ENCODE data around the gene PPP1R16B.
A peak's percentile ranks its signal among the peaks of the same experiment; 100 is the strongest.
"Not testable (repeated sequence)": the region's sequence is repeated elsewhere in the genome, so short reads cannot be mapped to it uniquely, and the experiment has no call there.

Gene PPP1R16B

GRCh38 chr20:38952153-38952552 is 146.7 kb downstream of the PPP1R16B start:
- Mint-ChIP-seq H3K9me3 (no peaks in the 10 kb centered on the region), H3K36me3 (peaks cover 3% of the 10 kb centered on the region), H3K4me1 (no peaks in the 10 kb centered on the region), H3K27ac (no peak overlapping the region), H3K4me3 (no peak overlapping the region), H3K27me3 (no peaks in the 10 kb centered on the region)
- DNase-seq (ENCODE audit: low spot score in 2 of 2) (no peak), ATAC-seq (ENCODE audit: low read depth) (no peak)

DNA sequence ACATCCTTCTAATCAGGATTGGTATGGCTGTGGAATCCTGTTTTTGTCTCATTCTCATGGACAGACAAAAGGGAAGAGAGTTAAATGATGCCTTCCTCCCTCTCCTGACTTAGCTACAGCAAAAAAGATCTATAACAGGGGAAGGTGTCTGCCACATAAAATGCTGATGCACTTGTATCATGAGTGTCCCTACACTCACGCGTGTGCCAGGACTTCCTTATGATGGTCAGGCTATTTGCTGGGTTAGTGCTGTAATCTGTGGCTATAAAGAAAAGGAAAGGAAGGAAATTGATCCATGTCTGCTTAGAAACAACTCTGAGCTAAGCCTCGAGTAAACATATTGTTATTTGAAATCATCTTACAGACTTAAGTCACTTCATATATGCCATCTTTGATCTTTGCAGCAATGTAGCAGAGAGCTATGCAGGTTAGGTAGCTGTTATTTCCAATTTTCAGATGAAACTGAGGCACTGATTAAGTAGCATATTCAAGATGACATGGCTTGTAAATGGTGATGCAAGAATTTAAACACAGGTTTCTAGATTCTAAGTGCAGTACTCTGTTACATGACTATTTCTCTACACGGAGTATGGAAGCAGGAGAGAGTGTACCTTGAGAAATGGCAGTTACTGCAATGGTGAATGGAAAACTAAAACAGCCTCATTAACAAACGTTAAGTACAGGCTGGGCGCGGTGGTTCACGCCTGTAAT is 148.3 kb downstream of the PPP1R16B start:
- DNase-seq (ENCODE audit: low spot score in 2 of 2) = no peak
- Mint-ChIP-seq H3K27me3 (no peaks in the 10 kb centered on the region), H3K4me1 (no peaks in the 10 kb centered on the region), H3K27ac (no peak overlapping the region), H3K4me3 (no peak overlapping the region), H3K36me3 (no peaks in the 10 kb centered on the region), H3K9me3 (no peaks in the 10 kb centered on the region)
- no peak for ATAC-seq (ENCODE audit: low read depth)

- DNase-seq (ENCODE audit: low spot score in 2 of 2) (no peak), ATAC-seq (ENCODE audit: low read depth) (no peak)
- peaks cover 8% of the 10 kb centered on the region for H3K4me1 Mint-ChIP-seq
- no peak overlapping the region for H3K27ac Mint-ChIP-seq
- no peaks in the 10 kb centered on the region for H3K36me3 Mint-ChIP-seq
- no peaks in the 10 kb centered on the region for H3K27me3 Mint-ChIP-seq
- no peaks in the 10 kb centered on the region for H3K9me3 Mint-ChIP-seq
- no peak overlapping the region for H3K4me3 Mint-ChIP-seq
These were observed 151.9 kb downstream of the PPP1R16B start for GRCh38 chr20:38957235-38957876.

DNA sequence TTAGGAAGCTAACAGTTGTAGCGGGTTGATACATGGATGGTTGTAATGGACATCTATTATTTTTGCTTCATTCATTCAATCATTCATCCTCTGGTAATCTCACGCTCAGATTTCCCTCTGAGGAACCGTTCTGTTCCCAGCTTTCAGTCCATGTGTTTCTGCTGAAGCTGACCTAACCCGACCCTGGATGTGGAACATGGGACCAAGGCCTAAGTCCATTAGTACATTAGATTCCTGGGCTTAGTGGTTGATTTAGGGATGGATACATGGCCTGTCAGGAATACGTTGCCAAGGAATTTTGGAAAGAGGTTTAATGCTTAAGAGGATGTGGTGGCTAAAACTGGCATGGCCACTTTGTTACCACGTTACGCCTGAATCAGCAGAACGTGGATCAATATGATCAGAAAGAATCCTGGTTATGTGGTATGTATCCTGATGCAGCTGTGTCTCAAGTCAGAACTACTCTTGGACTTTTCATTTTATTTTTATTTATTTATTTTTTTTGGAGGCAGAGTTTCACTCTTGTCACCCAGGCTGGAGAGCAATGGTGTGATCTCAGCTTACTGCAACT is 152.5 kb downstream of the PPP1R16B start:
- Mint-ChIP-seq H3K4me1 (peaks cover 8% of the 10 kb centered on the region), H3K36me3 (no peaks in the 10 kb centered on the region), H3K9me3 (no peaks in the 10 kb centered on the region), H3K27ac (no peak overlapping the region), H3K4me3 (no peak overlapping the region), H3K27me3 (no peaks in the 10 kb centered on the region)
- ATAC-seq (ENCODE audit: low read depth) (no peak), DNase-seq (ENCODE audit: low spot score in 2 of 2) (no peak)

DNA sequence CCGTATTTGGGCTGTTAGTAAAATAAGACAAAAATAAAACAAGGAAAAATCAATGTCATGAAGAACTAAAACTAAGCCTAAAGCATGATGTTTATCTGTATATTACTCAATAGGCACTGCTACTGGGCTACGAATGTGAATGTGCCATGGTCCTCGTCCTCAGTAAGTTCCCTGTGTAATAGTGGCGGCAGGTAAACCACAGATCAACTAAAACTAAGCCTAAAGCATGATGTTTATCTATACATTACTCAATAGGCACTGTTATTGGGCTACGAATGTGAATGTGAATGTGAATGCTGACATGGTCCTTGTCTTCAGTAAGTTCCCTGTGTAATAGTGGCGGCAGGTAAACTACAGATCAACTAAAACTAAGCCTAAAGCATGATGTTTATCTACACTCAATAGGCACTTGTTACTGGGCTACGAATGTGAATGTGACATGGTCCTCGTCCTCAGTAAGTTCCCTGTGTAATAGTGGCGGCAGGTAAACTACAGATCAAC is 154.7 kb downstream of the PPP1R16B start:
- not testable (repeated sequence) for ATAC-seq (ENCODE audit: low read depth); H3K27me3 Mint-ChIP-seq; DNase-seq (ENCODE audit: low spot score in 2 of 2); H3K4me3 Mint-ChIP-seq; H3K36me3 Mint-ChIP-seq; H3K9me3 Mint-ChIP-seq; H3K27ac Mint-ChIP-seq; H3K4me1 Mint-ChIP-seq

DNA sequence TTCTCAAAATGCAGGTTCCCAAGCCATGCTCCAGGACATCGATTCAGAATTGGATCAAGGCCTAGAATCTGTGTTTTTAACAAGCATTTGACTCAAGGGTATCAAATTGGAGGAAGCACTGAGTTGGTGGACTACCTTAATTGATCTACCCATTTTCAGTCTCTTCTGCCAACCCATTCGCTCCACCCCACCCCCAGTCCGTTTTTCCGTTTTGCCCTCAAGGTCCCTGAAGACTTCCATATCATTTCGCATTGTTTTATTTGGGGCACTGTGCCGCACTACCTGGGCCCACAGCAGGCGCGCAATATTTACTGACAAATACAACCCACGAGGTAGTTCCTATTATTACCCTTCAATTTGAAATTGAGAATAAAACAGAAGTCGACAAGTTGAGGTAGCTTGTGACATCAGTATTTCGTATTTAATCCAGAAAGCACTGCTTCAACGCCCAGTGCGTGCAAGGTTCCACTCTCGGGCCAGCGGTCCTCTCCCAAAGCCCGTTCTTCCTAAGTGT is 156.1 kb downstream of the PPP1R16B start:
- peak overlapping the region; percentile 93 for H3K4me3 Mint-ChIP-seq
- no peaks in the 10 kb centered on the region for H3K9me3 Mint-ChIP-seq

DNA sequence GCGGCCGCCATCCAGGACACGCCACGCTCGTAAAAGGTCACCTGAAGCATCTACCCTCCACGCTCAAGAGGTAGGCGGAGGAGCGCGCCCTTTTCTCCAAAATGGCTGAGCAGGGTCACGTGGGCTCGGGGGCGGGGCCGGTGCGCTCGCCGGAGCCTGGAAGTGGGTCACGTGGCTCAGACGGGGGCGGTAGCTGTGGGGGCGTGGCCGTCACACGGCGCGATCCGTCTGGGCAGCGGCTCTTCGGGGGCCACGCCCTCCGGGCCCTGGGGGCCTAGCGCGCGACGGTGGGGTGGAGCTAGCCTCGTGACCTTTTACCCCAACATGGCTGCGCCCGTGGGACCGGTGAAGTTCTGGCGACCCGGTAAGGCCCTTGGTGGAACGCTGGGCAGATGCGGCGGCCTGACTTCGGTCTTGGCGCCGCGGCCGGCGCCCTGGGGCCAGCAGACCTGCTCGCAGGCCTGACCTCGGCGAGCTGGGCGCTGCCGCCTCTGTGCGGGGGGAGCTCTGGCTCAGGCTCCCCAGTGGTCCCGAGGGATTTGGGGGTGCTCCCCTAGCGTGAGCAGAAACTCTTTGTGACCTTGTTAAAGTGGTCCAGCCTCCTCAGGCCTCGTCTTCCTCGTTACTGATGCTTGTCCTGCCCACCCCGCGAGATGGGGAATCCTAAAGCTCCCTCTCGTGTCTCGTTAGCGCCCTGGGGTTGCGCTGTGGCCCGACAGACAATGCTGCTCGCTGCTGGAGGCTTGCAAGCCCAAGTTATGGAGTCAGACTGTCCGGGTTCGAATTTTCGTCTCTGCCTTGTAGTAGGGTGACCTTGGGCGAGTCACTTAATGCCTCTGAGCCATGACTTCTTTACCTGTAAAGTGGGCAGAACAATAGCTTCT is 156.8 kb downstream of the PPP1R16B start, which contains the start of gene DHX35:
Gene DHX35, plus strand, starts transcription at position 301 of the 884 bp plus-strand sequence. Its CDS starts 24 bp downstream, at position 325.
- H3K27me3 Mint-ChIP-seq = no peaks in the 10 kb centered on the region
- ATAC-seq (ENCODE audit: low read depth) (peak; percentile 93), DNase-seq (ENCODE audit: low spot score in 2 of 2) (peak; percentile 98)
- peak within 1 kb of the TSS; percentile 93 for H3K4me3 Mint-ChIP-seq
- H3K9me3 Mint-ChIP-seq = no peaks in the 10 kb centered on the region
- peaks cover 3% of the 10 kb centered on the region for H3K36me3 Mint-ChIP-seq
- peak within 1 kb of the TSS; percentile 88 for H3K27ac Mint-ChIP-seq
- H3K4me1 Mint-ChIP-seq = peaks cover 8% of the 10 kb centered on the region

More for the DNA sequence above, 156.1 kb downstream of the PPP1R16B start:
- Mint-ChIP-seq H3K4me1 (peaks cover 8% of the 10 kb centered on the region), H3K27ac (peak overlapping the region; percentile 88), H3K36me3 (peaks cover 3% of the 10 kb centered on the region), H3K27me3 (no peaks in the 10 kb centered on the region)
- no peak for DNase-seq (ENCODE audit: low spot score in 2 of 2)
- peak; percentile 0 for ATAC-seq (ENCODE audit: low read depth)

DNA sequence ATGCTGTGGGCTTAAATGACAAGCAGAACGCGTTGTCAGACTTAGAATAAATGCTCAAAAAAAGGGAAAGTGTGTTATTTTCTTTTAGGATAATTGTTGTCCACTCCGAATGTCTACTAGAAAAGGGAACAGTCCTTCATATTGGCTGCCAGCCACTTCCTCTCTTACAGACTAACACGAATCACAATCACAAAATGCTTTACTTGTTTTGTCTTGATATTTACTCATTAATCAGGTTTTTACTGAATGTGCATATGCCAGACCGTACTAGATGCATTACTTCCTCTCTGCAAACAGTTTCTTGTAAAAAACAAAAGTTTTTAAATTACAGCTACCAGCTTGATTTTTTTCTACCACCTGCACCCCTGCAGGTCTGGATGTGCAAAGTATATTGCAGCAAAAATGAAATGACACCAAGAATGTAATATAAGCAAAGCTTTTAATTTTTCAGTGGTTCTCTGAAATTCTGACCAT is 157.5 kb downstream of the PPP1R16B start:
- Mint-ChIP-seq H3K4me1 (peaks cover 8% of the 10 kb centered on the region), H3K27me3 (no peaks in the 10 kb centered on the region), H3K9me3 (no peaks in the 10 kb centered on the region), H3K4me3 (peak overlapping the region; percentile 93), H3K36me3 (peaks cover 5% of the 10 kb centered on the region), H3K27ac (peak overlapping the region; percentile 88)
- no peak for DNase-seq (ENCODE audit: low spot score in 2 of 2)
- ATAC-seq (ENCODE audit: low read depth) = no peak

GRCh38 chr20:38963745-38964144 is 158.2 kb downstream of the PPP1R16B start:
- Mint-ChIP-seq H3K9me3 (no peaks in the 10 kb centered on the region), H3K4me1 (peaks cover 8% of the 10 kb centered on the region), H3K36me3 (peaks cover 7% of the 10 kb centered on the region), H3K27ac (no peak overlapping the region), H3K4me3 (no peak overlapping the region), H3K27me3 (no peaks in the 10 kb centered on the region)
- ATAC-seq (ENCODE audit: low read depth) = no peak
- DNase-seq (ENCODE audit: low spot score in 2 of 2) = no peak

DNA sequence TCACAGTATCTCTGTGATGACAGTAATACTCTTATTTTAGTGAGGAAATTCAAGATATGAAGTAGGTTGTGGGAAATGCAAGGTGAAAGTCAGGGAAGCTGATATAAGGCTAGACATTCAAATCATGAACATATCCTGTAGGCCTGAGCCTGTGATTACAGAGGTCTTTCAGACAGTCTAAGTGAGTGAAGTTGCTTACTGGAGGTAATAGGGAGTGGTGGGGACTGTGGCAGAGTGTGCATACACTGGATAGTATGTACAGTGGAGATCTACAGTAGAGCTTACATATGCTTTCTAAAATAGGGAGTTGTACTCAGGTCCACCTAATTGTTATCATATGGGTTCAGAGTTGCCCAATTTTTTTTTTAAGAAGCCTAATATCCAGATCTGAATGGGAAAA is 159.8 kb downstream of the PPP1R16B start:
- no peak overlapping the region for H3K4me3 Mint-ChIP-seq
- no peak for DNase-seq (ENCODE audit: low spot score in 2 of 2)
- H3K36me3 Mint-ChIP-seq = peaks cover 11% of the 10 kb centered on the region
- no peaks in the 10 kb centered on the region for H3K9me3 Mint-ChIP-seq
- H3K4me1 Mint-ChIP-seq = peaks cover 8% of the 10 kb centered on the region
- no peaks in the 10 kb centered on the region for H3K27me3 Mint-ChIP-seq
- H3K27ac Mint-ChIP-seq = no peak overlapping the region
- ATAC-seq (ENCODE audit: low read depth) = no peak

DNA sequence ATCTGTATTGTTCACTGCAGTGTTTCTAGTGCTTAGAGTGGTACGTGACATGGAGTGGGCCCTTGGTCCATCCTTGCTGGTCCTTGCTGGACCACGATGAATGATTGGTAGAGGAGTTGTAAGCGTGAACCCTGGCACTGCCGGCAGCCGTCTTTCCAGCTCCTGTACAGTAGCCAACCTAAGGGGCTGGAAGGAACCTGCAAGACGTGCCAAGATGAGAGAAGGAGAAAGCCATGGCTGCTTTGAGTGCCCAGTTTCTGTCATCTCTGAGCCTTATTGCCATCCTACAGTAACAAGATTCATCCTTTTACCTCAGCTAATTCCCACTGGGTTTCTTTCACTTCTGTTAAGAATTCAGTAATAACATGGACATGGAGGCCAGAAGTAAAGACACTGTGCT is 162.6 kb downstream of the PPP1R16B start:
- Mint-ChIP-seq H3K27ac (no peak overlapping the region), H3K36me3 (peaks cover 18% of the 10 kb centered on the region), H3K27me3 (no peaks in the 10 kb centered on the region), H3K9me3 (no peaks in the 10 kb centered on the region), H3K4me3 (no peak overlapping the region), H3K4me1 (no peaks in the 10 kb centered on the region)
- ATAC-seq (ENCODE audit: low read depth) = no peak
- no peak for DNase-seq (ENCODE audit: low spot score in 2 of 2)

DNA sequence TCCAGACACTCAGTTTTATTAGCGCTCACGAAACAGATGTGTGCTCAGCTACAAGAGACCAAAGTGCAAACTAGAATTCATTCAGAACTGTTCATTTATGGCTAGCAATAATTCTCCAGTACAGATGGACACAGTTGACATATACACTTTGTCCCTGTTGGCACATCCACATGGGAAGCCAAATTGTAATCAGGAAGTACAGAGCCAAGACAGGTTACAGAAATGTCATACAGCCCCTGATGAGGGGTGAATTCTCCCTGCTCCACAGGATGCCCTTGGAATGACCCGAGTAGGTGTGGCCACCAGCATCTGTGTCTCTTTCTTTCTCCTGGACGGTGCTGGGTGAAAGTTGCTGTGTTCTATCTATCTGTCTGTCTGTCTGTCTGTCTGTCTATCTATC is 164.2 kb downstream of the PPP1R16B start:
- Mint-ChIP-seq H3K27ac (no peak overlapping the region), H3K27me3 (no peaks in the 10 kb centered on the region), H3K36me3 (peaks cover 21% of the 10 kb centered on the region), H3K4me1 (no peaks in the 10 kb centered on the region), H3K9me3 (no peaks in the 10 kb centered on the region), H3K4me3 (no peak overlapping the region)
- ATAC-seq (ENCODE audit: low read depth) (no peak), DNase-seq (ENCODE audit: low spot score in 2 of 2) (no peak)

GRCh38 chr20:38970302-38970701 is 164.8 kb downstream of the PPP1R16B start:
- ATAC-seq (ENCODE audit: low read depth) (no peak), DNase-seq (ENCODE audit: low spot score in 2 of 2) (no peak)
- Mint-ChIP-seq H3K27ac (no peak overlapping the region), H3K9me3 (no peaks in the 10 kb centered on the region), H3K36me3 (peaks cover 20% of the 10 kb centered on the region), H3K4me3 (no peak overlapping the region), H3K4me1 (no peaks in the 10 kb centered on the region), H3K27me3 (no peaks in the 10 kb centered on the region)

Measured in memory B cell (primary cell).